Measurements from ENCODE around the gene STEAP1B.
A peak's percentile ranks its signal among the peaks of the same experiment; 100 is the strongest.
"Not testable (repeated sequence)": the region's sequence is repeated elsewhere in the genome, so short reads cannot be mapped to it uniquely, and the experiment has no call there.

The STEAP1B gene

GRCh38 chr7:22499888-22500689 lies at the start of gene STEAP1B:
STEAP1B (minus strand) TSS chr7:22500188; CDS start chr7:22494855, 5,333 bp downstream.
- in situ Hi-C loops (cut with MboI; ENCODE audit: low pct_unique_long_range_greater_than_20kb, low sequenced_read_pairs) = not testable (repeated sequence)
- peak; percentile 68 for DNase-seq

GRCh38 chr7:22549051-22549450 lies 49.1 kb upstream of the STEAP1B start:
- in situ Hi-C loops (cut with MboI; ENCODE audit: low pct_unique_long_range_greater_than_20kb, low sequenced_read_pairs) = no loop called here
- DNase-seq = no peak

GRCh38 chr7:22548313-22548712 lies 48.3 kb upstream of the STEAP1B start:
- DNase-seq = no peak
- in situ Hi-C loops (cut with MboI; ENCODE audit: low pct_unique_long_range_greater_than_20kb, low sequenced_read_pairs) = no loop called here

- in situ Hi-C loops (cut with MboI; ENCODE audit: low pct_unique_long_range_greater_than_20kb, low sequenced_read_pairs) = no loop called here
These were observed 46.8 kb upstream of the STEAP1B start for GRCh38 chr7:22546769-22547168.

GRCh38 chr7:22545529-22545928 lies 45.5 kb upstream of the STEAP1B start:
- DNase-seq = no peak
- in situ Hi-C loops (cut with MboI; ENCODE audit: low pct_unique_long_range_greater_than_20kb, low sequenced_read_pairs) = no loop called here

More at GRCh38 chr7:22546769-22547168, 46.8 kb upstream of the STEAP1B start:
- no peak for DNase-seq

- no peak for DNase-seq
- in situ Hi-C loops (cut with MboI; ENCODE audit: low pct_unique_long_range_greater_than_20kb, low sequenced_read_pairs) = no loop called here
These were observed 44.3 kb upstream of the STEAP1B start for GRCh38 chr7:22544245-22544644.

GRCh38 chr7:22543169-22543568 lies 43.2 kb upstream of the STEAP1B start:
- in situ Hi-C loops (cut with MboI; ENCODE audit: low pct_unique_long_range_greater_than_20kb, low sequenced_read_pairs) = no loop called here

GRCh38 chr7:22542669-22543068 lies 42.7 kb upstream of the STEAP1B start:
- in situ Hi-C loops (cut with MboI; ENCODE audit: low pct_unique_long_range_greater_than_20kb, low sequenced_read_pairs) = no loop called here
- DNase-seq = no peak

More at GRCh38 chr7:22543169-22543568, 43.2 kb upstream of the STEAP1B start:
- no peak for DNase-seq

GRCh38 chr7:22542254-22542653 lies 42.3 kb upstream of the STEAP1B start:
- no peak for DNase-seq
- in situ Hi-C loops (cut with MboI; ENCODE audit: low pct_unique_long_range_greater_than_20kb, low sequenced_read_pairs) = no loop called here

- in situ Hi-C loops (cut with MboI; ENCODE audit: low pct_unique_long_range_greater_than_20kb, low sequenced_read_pairs) = no loop called here
- DNase-seq = no peak
These were observed 41.8 kb upstream of the STEAP1B start for GRCh38 chr7:22541789-22542188.

- DNase-seq; in situ Hi-C loops (cut with MboI; ENCODE audit: low pct_unique_long_range_greater_than_20kb, low sequenced_read_pairs): not testable (repeated sequence)
These were observed 28.5 kb upstream of the STEAP1B start for GRCh38 chr7:22528537-22528936.

GRCh38 chr7:22524353-22524947 lies 24.5 kb upstream of the STEAP1B start:
- DNase-seq; in situ Hi-C loops (cut with MboI; ENCODE audit: low pct_unique_long_range_greater_than_20kb, low sequenced_read_pairs): not testable (repeated sequence)

GRCh38 chr7:22523478-22524352 lies 23.7 kb upstream of the STEAP1B start:
- DNase-seq = peak; percentile 52

GRCh38 chr7:22519560-22519959 lies 19.6 kb upstream of the STEAP1B start:
- DNase-seq; in situ Hi-C loops (cut with MboI; ENCODE audit: low pct_unique_long_range_greater_than_20kb, low sequenced_read_pairs): not testable (repeated sequence)

More at GRCh38 chr7:22523478-22524352, 23.7 kb upstream of the STEAP1B start:
- in situ Hi-C loops (cut with MboI; ENCODE audit: low pct_unique_long_range_greater_than_20kb, low sequenced_read_pairs) = not testable (repeated sequence)

GRCh38 chr7:22516950-22517349 lies 17.0 kb upstream of the STEAP1B start:
- in situ Hi-C loops (cut with MboI; ENCODE audit: low pct_unique_long_range_greater_than_20kb, low sequenced_read_pairs); DNase-seq: not testable (repeated sequence)

GRCh38 chr7:22514963-22515362 lies 15.0 kb upstream of the STEAP1B start:
- DNase-seq; in situ Hi-C loops (cut with MboI; ENCODE audit: low pct_unique_long_range_greater_than_20kb, low sequenced_read_pairs): not testable (repeated sequence)

- DNase-seq; in situ Hi-C loops (cut with MboI; ENCODE audit: low pct_unique_long_range_greater_than_20kb, low sequenced_read_pairs): not testable (repeated sequence)
These were observed 7.3 kb upstream of the STEAP1B start for GRCh38 chr7:22507320-22507719.

GRCh38 chr7:22506316-22507020 lies 6.5 kb upstream of the STEAP1B start:
- DNase-seq; in situ Hi-C loops (cut with MboI; ENCODE audit: low pct_unique_long_range_greater_than_20kb, low sequenced_read_pairs): not testable (repeated sequence)

GRCh38 chr7:22504519-22504918 lies 4.5 kb upstream of the STEAP1B start:
- in situ Hi-C loops (cut with MboI; ENCODE audit: low pct_unique_long_range_greater_than_20kb, low sequenced_read_pairs); DNase-seq: not testable (repeated sequence)
